SIG-M5 treated with dmso at 0.1 percent for 504 hours (cell line): ENCODE results near the gene RNPEP.
A peak's percentile ranks its signal among the peaks of the same experiment; 100 is the strongest.
"Not testable (repeated sequence)": the region's sequence is repeated elsewhere in the genome, so short reads cannot be mapped to it uniquely, and the experiment has no call there.

Experiments used
- DNase-seq: peaks from one replicate; lab custom pipeline; 2025; ENCODE audit not compliant: unreplicated experiment; lab: John Stamatoyannopoulos, UW

Gene RNPEP

GRCh38 chr1:202034149-202034682 lies 51.8 kb downstream of the RNPEP start:
- DNase-seq, result no peak

GRCh38 chr1:202034683-202035462 lies 52.4 kb downstream of the RNPEP start:
- peak; percentile 90 for DNase-seq

GRCh38 chr1:202036595-202037387 lies 54.3 kb downstream of the RNPEP start:
- no peak for DNase-seq

GRCh38 chr1:202037706-202038296 lies 55.4 kb downstream of the RNPEP start:
- no peak for DNase-seq

- DNase-seq, result no peak
Measured at GRCh38 chr1:202038688-202039346, 56.4 kb downstream of the RNPEP start.

GRCh38 chr1:202045705-202046104 lies 63.3 kb downstream of the RNPEP start:
- DNase-seq, result no peak

GRCh38 chr1:202046227-202046626 lies 63.8 kb downstream of the RNPEP start:
- peak; percentile 89 for DNase-seq

GRCh38 chr1:202046748-202047708 lies 64.6 kb downstream of the RNPEP start:
- peak; percentile 87 for DNase-seq

GRCh38 chr1:202047977-202048376 lies 65.5 kb downstream of the RNPEP start:
- DNase-seq, result no peak

GRCh38 chr1:202049129-202049528 lies 66.7 kb downstream of the RNPEP start:
- DNase-seq, result no peak

GRCh38 chr1:202054094-202054493 lies 71.6 kb downstream of the RNPEP start:
- no peak for DNase-seq

- DNase-seq, result not testable (repeated sequence)
Measured at GRCh38 chr1:202054673-202055072, 72.2 kb downstream of the RNPEP start.
